HCT116 (cell line): ENCODE data around the gene PHF21A. TPM values are rescaled to one million over a fixed set of nuclear protein-coding genes. Genes with fewer than 3 reads are reported as not detected.

Experiments
- ATAC-seq: fragments of 200-7000 bp; cut with Tn5 transposase; 2 replicates; pipeline ENCODE4 v1.9.1; 2020; ENCODE audit warnings: mild to moderate bottlenecking, moderate library complexity
- BruUV-seq: library from RNA; stranded (reverse); fragments of 400-500 nt; replicated peaks from 2 replicates; lab custom pipeline; 2021; lab: Mats Ljungman, UMichigan
- CTCF ChIA-PET: fragments of 300-600 bp; sonication (Branson Sonifier 250); formaldehyde crosslinking; loops from one replicate; lab custom pipeline; 2021; ENCODE audit warnings: antibody characterized with exemption; lab: Charles Lee
- POLR2A ChIA-PET: fragments of 300-600, 350-600 bp; sonication (Branson Sonifier 250); formaldehyde crosslinking; loops from one replicate; lab custom pipeline; 2021; ENCODE audit warnings: antibody characterized with exemption; lab: Charles Lee
- RAD21 ChIA-PET, 2 experiments: fragments of 300-600 bp; sonication (Branson Sonifier 250); formaldehyde crosslinking; loops; one replicate each; lab custom pipeline; 2023; ENCODE audit warnings: low total read pairs in 2 of 2; ENCODE audit not compliant: uncharacterized antibody in 2 of 2, unreplicated experiment in 2 of 2, low non-redundant PET in 1 of 2; lab: Charles Lee
- DNase-seq: peaks from one replicate; pipeline ENCODE4 v3.0.0-alpha.2; 2010; ENCODE audit warnings: low read depth, low spot score
- H2AFZ ChIP-seq: fragments of 200-600 bp; shearing (Covaris generic), sonication (generic); 2 replicates; pipeline ENCODE4 v1.6.1; 2017; ENCODE audit warnings: low read depth, mixed run types, mixed read lengths, antibody characterized with exemption, low read length; ENCODE audit not compliant: poor library complexity, severe bottlenecking
- H3K27ac ChIP-seq: 2 replicates; pipeline ENCODE4 v1.5.1; 2012; ENCODE audit warnings: low read depth, low read length
- H3K27me3 ChIP-seq: fragments of 200-600 bp; sonication (generic); 2 replicates; pipeline ENCODE4 v1.6.1; 2016; ENCODE audit warnings: mixed run types, low read length, mixed read lengths; ENCODE audit not compliant: insufficient read depth
- H3K36me3 ChIP-seq, 2 experiments: fragments of 200-500 bp in 1 of 2; fragments of 200-600 bp in 1 of 2; sonication (Bioruptor generic) in 1 of 2; sonication (generic) in 1 of 2; 2 replicates each; pipeline versions ENCODE4 v1.5.1 to v1.6.1; 2014 to 2016; ENCODE audit warnings: low read length in 2 of 2, inconsistent platforms in 1 of 2, mixed read lengths in 1 of 2, mixed run types in 1 of 2; ENCODE audit not compliant: insufficient read depth in 2 of 2, control insufficient read depth in 1 of 2
- H3K4me1 ChIP-seq, 2 experiments: fragments of 200-600 bp in 1 of 2; sonication (generic) in 1 of 2; 2 replicates each; pipeline versions ENCODE4 v1.5.1 to v1.6.1; 2012 to 2017; ENCODE audit warnings: low read length in 2 of 2, inconsistent platforms in 1 of 2, mild to moderate bottlenecking in 1 of 2, mixed read lengths in 1 of 2, mixed run types in 1 of 2, moderate library complexity in 1 of 2; ENCODE audit not compliant: insufficient read depth in 2 of 2, control insufficient read depth in 1 of 2
- H3K4me2 ChIP-seq: fragments of 200-600 bp; sonication (generic); 2 replicates; pipeline ENCODE4 v1.6.1; 2017; ENCODE audit warnings: mixed run types, low read length, mixed read lengths
- H3K4me3 ChIP-seq, 2 experiments: fragments of 200-600 bp in 1 of 2; sonication (generic) in 1 of 2; replicated peaks in 1 of 2; 2 replicates each; pipeline ENCODE4 v1.5.1; 2011 to 2016; ENCODE audit warnings: low read length in 2 of 2, control low read depth in 1 of 2, low read depth in 1 of 2, mild to moderate bottlenecking in 1 of 2, mixed read lengths in 1 of 2, mixed run types in 1 of 2
- H3K79me2 ChIP-seq: fragments of 200-600 bp; sonication (generic); 2 replicates; pipeline ENCODE4 v1.6.1; 2017; ENCODE audit warnings: mild to moderate bottlenecking, mixed run types, low read length, moderate library complexity, mixed read lengths; ENCODE audit not compliant: insufficient read depth
- H3K9ac ChIP-seq: fragments of 200-600 bp; sonication (generic); 2 replicates; pipeline ENCODE4 v1.6.1; 2016; ENCODE audit warnings: low read length, mixed read lengths
- H3K9me2 ChIP-seq: fragments of 200-600 bp; sonication (generic), shearing (Covaris generic); 2 replicates; pipeline ENCODE4 v1.6.1; 2017; ENCODE audit warnings: mixed run types, mild to moderate bottlenecking, moderate library complexity; ENCODE audit not compliant: insufficient read depth
- H3K9me3 ChIP-seq, 2 experiments: fragments of 200-500 bp in 1 of 2; fragments of 200-600 bp in 1 of 2; sonication (Bioruptor generic) in 1 of 2; sonication (generic) in 1 of 2; 2 replicates each; pipeline ENCODE4 v1.6.1; 2014 to 2017; ENCODE audit warnings: low read length in 2 of 2, mixed read lengths in 2 of 2, inconsistent platforms in 1 of 2, low read depth in 1 of 2, mild to moderate bottlenecking in 1 of 2, mixed run types in 1 of 2, moderate library complexity in 1 of 2; ENCODE audit not compliant: control insufficient read depth in 1 of 2, insufficient read depth in 1 of 2
- H4K20me1 ChIP-seq: fragments of 200-600 bp; sonication (generic), shearing (Covaris generic); 2 replicates; pipeline ENCODE4 v1.6.1; 2017; ENCODE audit warnings: mixed run types, mild to moderate bottlenecking, moderate library complexity; ENCODE audit not compliant: insufficient read depth
- CBX3 ChIP-seq: IDR thresholded peaks from 2 replicates; pipeline ENCODE4 v1.6.1; 2012; ENCODE audit warnings: low read depth
- CEBPB ChIP-seq: IDR thresholded peaks from 2 replicates; pipeline ENCODE4 v1.6.1; 2012; ENCODE audit warnings: low read depth
- ELF1 ChIP-seq: IDR thresholded peaks from 2 replicates; pipeline ENCODE4 v1.6.1; 2012; ENCODE audit warnings: low read depth, borderline replicate concordance
- EZH2 ChIP-seq: fragments of 200-600 bp; sonication (generic); IDR thresholded peaks from 2 replicates; pipeline ENCODE4 v1.6.1; 2017; ENCODE audit warnings: antibody characterized with exemption, mixed run types
- EZH2phosphoT487 ChIP-seq: fragments of 200-600 bp; IDR thresholded peaks from 2 replicates; pipeline ENCODE4 v1.6.1; 2018; ENCODE audit warnings: antibody characterized with exemption, borderline replicate concordance
- FOSL1 ChIP-seq: IDR thresholded peaks from 2 replicates; pipeline ENCODE4 v1.6.1; 2012; ENCODE audit warnings: low read depth
- JUND ChIP-seq: IDR thresholded peaks from 2 replicates; pipeline ENCODE4 v1.6.1; 2012
- POLR2AphosphoS5 ChIP-seq: IDR thresholded peaks from 2 replicates; pipeline ENCODE4 v1.6.1; 2011; ENCODE audit warnings: mild to moderate bottlenecking, low read depth, low read length, moderate library complexity
- RAD21 ChIP-seq: IDR thresholded peaks from 2 replicates; pipeline ENCODE4 v1.6.1; 2012; ENCODE audit warnings: low read depth, mild to moderate bottlenecking
- SIN3A ChIP-seq: IDR thresholded peaks from 2 replicates; pipeline ENCODE4 v1.6.1; 2012; ENCODE audit warnings: low read depth
- SP1 ChIP-seq: IDR thresholded peaks from 2 replicates; pipeline ENCODE4 v1.6.1; 2012; ENCODE audit warnings: low read depth
- TCF7L2 ChIP-seq: IDR thresholded peaks from 2 replicates; pipeline ENCODE4 v1.7.0; 2011; ENCODE audit warnings: borderline replicate concordance, inconsistent platforms; ENCODE audit not compliant: insufficient read depth, insufficient read length; ENCODE audit errors: extremely low read depth
- ZFX ChIP-seq: fragments of 450-650 bp; IDR thresholded peaks from 2 replicates; pipeline ENCODE4 v1.6.1; 2017
- ZNF274 ChIP-seq: fragments of 200-500 bp; sonication (Bioruptor generic); IDR thresholded peaks from 2 replicates; pipeline ENCODE4 v1.6.1; 2014; ENCODE audit warnings: mild to moderate bottlenecking, low read depth, low read length, inconsistent platforms
- intact Hi-C: fragments of 100-400 bp; cut with micrococcal nuclease; formaldehyde crosslinking; loops from 2 replicates; pipeline ENCODE4 v1.10.0; 2022
- total RNA-seq: library from RNA; stranded (reverse); gene quantifications from one replicate; pipeline ENCODE4 v1.2.1, GENCODE V29; 2021; ENCODE audit not compliant: unreplicated experiment
- TF ChIP-seq, protein P1 (sequence below): IDR thresholded peaks from 2 replicates; pipeline ENCODE4 v1.6.1; 2012
- TF ChIP-seq, protein P2 (sequence below), 3 experiments: fragments of 200-600 bp in 1 of 3; sonication (generic) in 1 of 3; IDR thresholded peaks in 2 of 3; conservative IDR thresholded peaks in 1 of 3; 2 replicates each; pipeline ENCODE4 v1.5.1; 2012 to 2017; ENCODE audit warnings: low read depth in 2 of 3, low read length in 2 of 3, antibody characterized with exemption in 1 of 3, borderline replicate concordance in 1 of 3, control low read depth in 1 of 3, mild to moderate bottlenecking in 1 of 3, mixed read lengths in 1 of 3, mixed run types in 1 of 3, moderate library complexity in 1 of 3; ENCODE audit not compliant: insufficient read depth in 1 of 3
- TF ChIP-seq, protein P3 (sequence below): IDR thresholded peaks from 2 replicates; pipeline ENCODE4 v1.6.1; 2011; ENCODE audit warnings: mild to moderate bottlenecking, low read length, moderate library complexity; ENCODE audit not compliant: insufficient replicate concordance; ENCODE audit errors: extremely low read depth

PHF21A gene
- total RNA-seq, 1 experiment from 2014 or later, result 27.0 TPM

DNA sequence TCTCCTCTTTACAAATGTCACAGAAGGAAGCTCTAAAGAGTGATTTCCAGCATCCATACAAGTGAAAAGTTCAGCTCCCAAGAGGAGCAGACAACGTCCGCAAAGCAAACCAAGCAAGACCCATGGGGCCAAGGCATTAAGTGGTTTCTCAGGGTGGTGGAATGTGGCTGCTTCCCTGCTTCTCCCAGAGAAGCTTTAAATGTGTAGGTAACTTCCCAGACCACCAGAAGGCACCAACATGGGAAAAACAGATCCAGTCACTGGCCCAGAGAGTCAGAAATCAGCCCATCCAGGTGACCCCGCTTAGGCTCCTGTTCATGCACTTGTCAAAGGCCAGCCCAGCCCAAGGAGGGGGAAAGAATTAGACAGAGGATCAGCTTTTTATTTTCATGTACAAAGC lies 13.3 kb upstream of the PHF21A start:
- Histone ChIP-seq H2AFZ (no peak overlapping the region), H3K9ac (no peak overlapping the region), H3K36me3 (no peaks in the 10 kb centered on the region), H3K27ac (no peak overlapping the region), H4K20me1 (no peaks in the 10 kb centered on the region), H3K4me1 (no peaks in the 10 kb centered on the region), H3K4me2 (no peak overlapping the region), H3K9me3 (no peaks in the 10 kb centered on the region), H3K79me2 (no peaks in the 10 kb centered on the region), H3K4me3 (no peak overlapping the region), H3K27me3 (no peaks in the 10 kb centered on the region), H3K9me2 (no peaks in the 10 kb centered on the region)
- ATAC-seq (peak; percentile 59; the same call in 1 of the 2 replicates), DNase-seq (no peak)
- TF ChIP-seq RAD21 (peak; percentile 16; the same call in 1 of the 2 replicates), SIN3A (no peak)
- ChIA-PET CTCF (no interaction called here), POLR2A (no interaction called here), RAD21 (no interaction called here)
- BruUV-seq, result no TSS peak
- intact Hi-C loops, result no loop called here

DNA sequence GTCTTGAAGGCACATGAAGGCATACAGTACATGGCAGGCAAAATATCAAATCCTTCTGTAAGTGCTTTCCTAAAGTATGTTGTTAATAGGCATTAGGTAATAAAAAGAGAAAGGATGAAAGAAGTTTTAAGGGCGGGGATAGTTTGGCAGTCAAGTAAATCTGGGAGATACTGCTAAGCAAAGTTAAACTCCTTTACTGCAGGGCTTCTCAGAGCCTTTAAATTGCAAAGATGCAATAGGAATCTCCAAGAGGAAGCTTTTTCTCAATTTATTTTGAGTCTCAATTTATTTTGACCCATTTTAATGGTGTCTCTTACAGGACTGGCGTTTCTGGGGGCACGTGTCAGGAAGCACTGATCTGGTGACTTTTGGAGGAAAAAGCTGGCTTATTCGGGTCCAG lies 12.8 kb upstream of the PHF21A start:
- no peak overlapping the region for H3K9ac ChIP-seq
- ChIA-PET RAD21 (no interaction called here), CTCF (no interaction called here), POLR2A (no interaction called here)
- intact Hi-C loops, result no loop called here
- no TSS peak for BruUV-seq
- H3K9me2 ChIP-seq, result no peaks in the 10 kb centered on the region
- H3K36me3 ChIP-seq, result no peaks in the 10 kb centered on the region
- no peak overlapping the region for H2AFZ ChIP-seq
- no peaks in the 10 kb centered on the region for H3K79me2 ChIP-seq
- DNase-seq, result no peak
- H3K4me3 ChIP-seq, result no peak overlapping the region
- no peaks in the 10 kb centered on the region for H3K27me3 ChIP-seq
- no peak overlapping the region for H3K4me2 ChIP-seq
- no peak for ATAC-seq
- no peaks in the 10 kb centered on the region for H3K4me1 ChIP-seq
- H3K9me3 ChIP-seq, result no peaks in the 10 kb centered on the region
- H3K27ac ChIP-seq, result no peak overlapping the region
- no peaks in the 10 kb centered on the region for H4K20me1 ChIP-seq
- no peak for TF ChIP-seq TCF7L2
- no peak for TF ChIP-seq ZFX
- no peak for TF ChIP-seq SP1
- TF ChIP-seq, protein P1, sequence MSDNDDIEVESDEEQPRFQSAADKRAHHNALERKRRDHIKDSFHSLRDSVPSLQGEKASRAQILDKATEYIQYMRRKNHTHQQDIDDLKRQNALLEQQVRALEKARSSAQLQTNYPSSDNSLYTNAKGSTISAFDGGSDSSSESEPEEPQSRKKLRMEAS, result no peak
- TF ChIP-seq SIN3A, result no peak
- TF ChIP-seq EZH2phosphoT487, result no peak
- TF ChIP-seq FOSL1, result no peak
- TF ChIP-seq ZNF274, result no peak
- TF ChIP-seq, protein P2, sequence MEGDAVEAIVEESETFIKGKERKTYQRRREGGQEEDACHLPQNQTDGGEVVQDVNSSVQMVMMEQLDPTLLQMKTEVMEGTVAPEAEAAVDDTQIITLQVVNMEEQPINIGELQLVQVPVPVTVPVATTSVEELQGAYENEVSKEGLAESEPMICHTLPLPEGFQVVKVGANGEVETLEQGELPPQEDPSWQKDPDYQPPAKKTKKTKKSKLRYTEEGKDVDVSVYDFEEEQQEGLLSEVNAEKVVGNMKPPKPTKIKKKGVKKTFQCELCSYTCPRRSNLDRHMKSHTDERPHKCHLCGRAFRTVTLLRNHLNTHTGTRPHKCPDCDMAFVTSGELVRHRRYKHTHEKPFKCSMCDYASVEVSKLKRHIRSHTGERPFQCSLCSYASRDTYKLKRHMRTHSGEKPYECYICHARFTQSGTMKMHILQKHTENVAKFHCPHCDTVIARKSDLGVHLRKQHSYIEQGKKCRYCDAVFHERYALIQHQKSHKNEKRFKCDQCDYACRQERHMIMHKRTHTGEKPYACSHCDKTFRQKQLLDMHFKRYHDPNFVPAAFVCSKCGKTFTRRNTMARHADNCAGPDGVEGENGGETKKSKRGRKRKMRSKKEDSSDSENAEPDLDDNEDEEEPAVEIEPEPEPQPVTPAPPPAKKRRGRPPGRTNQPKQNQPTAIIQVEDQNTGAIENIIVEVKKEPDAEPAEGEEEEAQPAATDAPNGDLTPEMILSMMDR (IDR thresholded peaks at IDR 0.05 in 2 of 3, conservative IDR thresholded peaks at IDR 0.05 in 1 of 3; ENCODE audit: borderline replicate concordance in 1 of 3, insufficient read depth in 1 of 3, low read depth in 2 of 3, low read length in 2 of 3), result no peak
- TF ChIP-seq CEBPB, result no peak
- no peak for TF ChIP-seq EZH2
- TF ChIP-seq CBX3, result no peak
- TF ChIP-seq POLR2AphosphoS5, result no peak
- TF ChIP-seq ELF1, result no peak
- TF ChIP-seq, protein P3, sequence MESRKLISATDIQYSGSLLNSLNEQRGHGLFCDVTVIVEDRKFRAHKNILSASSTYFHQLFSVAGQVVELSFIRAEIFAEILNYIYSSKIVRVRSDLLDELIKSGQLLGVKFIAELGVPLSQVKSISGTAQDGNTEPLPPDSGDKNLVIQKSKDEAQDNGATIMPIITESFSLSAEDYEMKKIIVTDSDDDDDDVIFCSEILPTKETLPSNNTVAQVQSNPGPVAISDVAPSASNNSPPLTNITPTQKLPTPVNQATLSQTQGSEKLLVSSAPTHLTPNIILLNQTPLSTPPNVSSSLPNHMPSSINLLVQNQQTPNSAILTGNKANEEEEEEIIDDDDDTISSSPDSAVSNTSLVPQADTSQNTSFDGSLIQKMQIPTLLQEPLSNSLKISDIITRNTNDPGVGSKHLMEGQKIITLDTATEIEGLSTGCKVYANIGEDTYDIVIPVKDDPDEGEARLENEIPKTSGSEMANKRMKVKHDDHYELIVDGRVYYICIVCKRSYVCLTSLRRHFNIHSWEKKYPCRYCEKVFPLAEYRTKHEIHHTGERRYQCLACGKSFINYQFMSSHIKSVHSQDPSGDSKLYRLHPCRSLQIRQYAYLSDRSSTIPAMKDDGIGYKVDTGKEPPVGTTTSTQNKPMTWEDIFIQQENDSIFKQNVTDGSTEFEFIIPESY, result no peak
- TF ChIP-seq JUND, result no peak
